Keratinocyte (primary cell): ENCODE measurements around the gene NEAT1. TPM values are rescaled to one million over a fixed set of nuclear protein-coding genes. Genes with fewer than 3 reads are reported as not detected.

Experiments used
- DNase-seq: peaks from one replicate; pipeline ENCODE4 v3.0.0-alpha.2; 2011; ENCODE audit warnings: low read depth, missing footprints, low spot score
- FAIRE-seq: peaks from 2 replicates; lab custom pipeline; 2011; peaks lifted over from hg19 to GRCh38; lab: Jason Lieb, UNC
- H2AFZ ChIP-seq: 2 replicates; pipeline ENCODE4 v1.6.0; 2012; ENCODE audit warnings: low read length, control low read depth, inconsistent platforms; ENCODE audit not compliant: control insufficient read depth
- H3K27ac ChIP-seq: 2 replicates; pipeline ENCODE4 v1.5.1; 2011; ENCODE audit warnings: low read length; ENCODE audit not compliant: control insufficient read depth, insufficient read depth
- H3K27me3 ChIP-seq: 3 replicates; pipeline ENCODE4 v1.6.0; 2011; ENCODE audit warnings: low read length; ENCODE audit not compliant: control insufficient read depth, insufficient read depth; ENCODE audit errors: extremely low read depth
- H3K36me3 ChIP-seq, 2 experiments: 2 replicates in 1 of 2; 3 replicates in 1 of 2; pipeline ENCODE4 v1.5.1; 2011; ENCODE audit warnings: low read length in 2 of 2, mild to moderate bottlenecking in 1 of 2; ENCODE audit not compliant: control insufficient read depth in 2 of 2, insufficient read depth in 2 of 2; ENCODE audit errors: extremely low read depth in 1 of 2
- H3K4me1 ChIP-seq: 3 replicates; pipeline ENCODE4 v1.5.1; 2011; ENCODE audit warnings: low read length; ENCODE audit not compliant: control insufficient read depth, insufficient read depth; ENCODE audit errors: extremely low read depth
- H3K4me2 ChIP-seq: 3 replicates; pipeline ENCODE4 v1.6.0; 2011; ENCODE audit warnings: low read depth, low read length; ENCODE audit not compliant: control insufficient read depth, insufficient read depth; ENCODE audit errors: extremely low read depth
- H3K4me3 ChIP-seq, 3 experiments: fragments of 200-600 bp in 1 of 3; sonication (generic) in 1 of 3; 2 replicates in 2 of 3; 3 replicates in 1 of 3; pipeline ENCODE4 v1.5.1; 2011 to 2016; ENCODE audit warnings: low read length in 3 of 3, mild to moderate bottlenecking in 3 of 3, control low read depth in 2 of 3, inconsistent platforms in 1 of 3, low read depth in 1 of 3, mixed read lengths in 1 of 3, mixed run types in 1 of 3, moderate library complexity in 1 of 3; ENCODE audit not compliant: control insufficient read depth in 2 of 3, insufficient read depth in 2 of 3; ENCODE audit errors: extremely low read depth in 1 of 3
- H3K79me2 ChIP-seq: 2 replicates; pipeline ENCODE4 v1.6.0; 2012; ENCODE audit warnings: low read length; ENCODE audit not compliant: control insufficient read depth, insufficient read depth
- H3K9ac ChIP-seq: 3 replicates; pipeline ENCODE4 v1.6.0; 2011; ENCODE audit warnings: low read length; ENCODE audit not compliant: control insufficient read depth, insufficient read depth; ENCODE audit errors: extremely low read depth
- H3K9me1 ChIP-seq: 3 replicates; pipeline ENCODE4 v1.6.0; 2011; ENCODE audit warnings: low read length; ENCODE audit not compliant: control insufficient read depth, insufficient read depth; ENCODE audit errors: extremely low read depth
- H3K9me3 ChIP-seq: 2 replicates; pipeline ENCODE4 v1.5.1; 2012; ENCODE audit warnings: low read depth, low read length; ENCODE audit not compliant: control insufficient read depth
- H4K20me1 ChIP-seq: 3 replicates; pipeline ENCODE4 v1.6.0; 2011; ENCODE audit warnings: low read length; ENCODE audit not compliant: control insufficient read depth, insufficient read depth; ENCODE audit errors: extremely low read depth
- CTCF ChIP-seq, 3 experiments: IDR thresholded peaks in 1 of 3; conservative IDR thresholded peaks in 1 of 3; optimal IDR thresholded peaks in 1 of 3; 2 replicates in 2 of 3; 3 replicates in 1 of 3; pipeline versions ENCODE3 to v1.5.1; 2011; ENCODE audit warnings: low read length in 3 of 3, mild to moderate bottlenecking in 3 of 3, moderate library complexity in 2 of 3, control low read depth in 1 of 3, inconsistent platforms in 1 of 3; ENCODE audit not compliant: insufficient read depth in 2 of 3; ENCODE audit errors: extremely low read depth in 1 of 3
- EZH2 ChIP-seq: IDR thresholded peaks from one replicate; pipeline ENCODE4 v1.6.1; 2012; ENCODE audit warnings: inconsistent platforms, mild to moderate bottlenecking, low read length, moderate library complexity
- dilution Hi-C: fragments of 300-500 bp; cut with MboI; formaldehyde crosslinking; loops from one replicate; pipeline ENCODE4 v1.7.0; 2020; ENCODE audit warnings: low sequenced_read_pairs; ENCODE audit not compliant: extremely low pct_ligation_motif_present
- polyA plus RNA-seq, 5 experiments: library from polyadenylated mRNA; depleted of rRNA in 3 of 5; stranded (reverse) in 3 of 5; stranded (forward) in 1 of 5; unstranded in 1 of 5; fragments of >200 nt; gene quantifications; 1 replicate in 1 of 5; 2 replicates in 3 of 5; 3 replicates in 1 of 5; pipeline versions ENCODE4 v1.2.1 to v1.2.3, GENCODE V29; 2011 to 2012; ENCODE audit warnings: missing spikeins in 2 of 5, low read depth in 1 of 5, low replicate concordance in 1 of 5

Gene NEAT1
- polyA plus RNA-seq, 1 donor (not counting 4 experiments of a cell fraction or from before 2014, with no cell fraction given): 270 TPM

- Histone ChIP-seq H3K9me3 (no peaks in the 10 kb centered on the region), H3K27ac (no peak overlapping the region), H3K4me2 (no peak overlapping the region), H3K9ac (no peak overlapping the region), H3K36me3 (peaks cover 16 to 52% of the 10 kb centered on the region in 2 experiments), H3K27me3 (no peaks in the 10 kb centered on the region), H3K79me2 (peaks cover 24% of the 10 kb centered on the region), H2AFZ (no peak overlapping the region), H4K20me1 (peaks cover 34% of the 10 kb centered on the region), H3K4me1 (peaks cover 13% of the 10 kb centered on the region), H3K4me3 (no peak overlapping the region), H3K9me1 (no peaks in the 10 kb centered on the region)
- DNase-seq (no peak), FAIRE-seq (no peak)
- dilution Hi-C loops: no loop called here
- TF ChIP-seq EZH2 (no peak), CTCF (optimal IDR thresholded peaks at IDR 0.05 in 1 of 3, IDR thresholded peaks at IDR 0.05 in 1 of 3, conservative IDR thresholded peaks at IDR 0.05 in 1 of 3; ENCODE audit: extremely low read depth in 1 of 3, insufficient read depth in 2 of 3, low read length in 3 of 3) (no peak)
These were observed 13.9 kb downstream of the NEAT1 start for GRCh38 chr11:65436412-65437032.

- no peak overlapping the region for H3K27ac ChIP-seq
- FAIRE-seq: no peak
- H3K4me1 ChIP-seq: peaks cover 19% of the 10 kb centered on the region
- no peaks in the 10 kb centered on the region for H3K9me1 ChIP-seq
- no peak overlapping the region for H3K9ac ChIP-seq
- H3K9me3 ChIP-seq: no peaks in the 10 kb centered on the region
- no peak for TF ChIP-seq EZH2
- no peak for TF ChIP-seq CTCF (optimal IDR thresholded peaks at IDR 0.05 in 1 of 3, IDR thresholded peaks at IDR 0.05 in 1 of 3, conservative IDR thresholded peaks at IDR 0.05 in 1 of 3; ENCODE audit: extremely low read depth in 1 of 3, insufficient read depth in 2 of 3, low read length in 3 of 3)
- peaks cover 34% of the 10 kb centered on the region for H4K20me1 ChIP-seq
- H3K4me2 ChIP-seq: no peak overlapping the region
- H3K4me3 ChIP-seq: no peak overlapping the region
- DNase-seq: no peak
- H3K36me3 ChIP-seq: peaks cover 17 to 48% of the 10 kb centered on the region in 2 experiments
- dilution Hi-C loops: no loop called here
- H3K27me3 ChIP-seq: no peaks in the 10 kb centered on the region
- no peak overlapping the region for H2AFZ ChIP-seq
- H3K79me2 ChIP-seq: peaks cover 27% of the 10 kb centered on the region
These were observed 15.0 kb downstream of the NEAT1 start for GRCh38 chr11:65437436-65438227.
